Heart left ventricle (tissue), 13 donors: ENCODE data around the gene LRRC26.

Experiments used
- POLR2A ChIP-seq, 2 donors: fragments of 450-650 bp; IDR thresholded peaks; one replicate each; pipeline ENCODE4 v1.6.1; 2017; ENCODE audit warnings: antibody characterized with exemption in 2 of 2, mild to moderate bottlenecking in 2 of 2, moderate library complexity in 2 of 2
- TF ChIP-seq, protein P1 (sequence below), 12 donors: fragments of 200-600 bp; sonication (generic) in 4 of 12; IDR thresholded peaks; one replicate each; pipeline versions ENCODE4 v1.5.0 to v1.8.0; 2018 to 2022; ENCODE audit warnings: antibody characterized with exemption in 12 of 12, mild to moderate bottlenecking in 5 of 12
- donor health status: ischemic (EF 13 %, LVEDD 7.1; RV severe dilation, severe dysfunction).
- donor health status: DM: no; HTN: yes; CAD: no.
- donor health status: DM: no; HTN: no; CAD: no.
- donor health status: ischemic (EF 25% LVEDD 6.9; RV normal size, moderate dysfunction).
- donor health status: ischemic (EF 25% LVEDD 5.7; RV mildly dilated, moderate dysfunction).
- donor health status: ischemic (EF 35%, LVEDD 5.7; RV mildly dilated, moderate dysfunction).
- donor health status: nonischemic (EF 11% LVEDD 7.7; RV severe dilation, severe dysfunction).
- donor health status: DM: yes; HTN: yes; CAD: no.
- donor health status: PGD.
- donor health status: ischemic (EF 29% LVEDD 5.4; RV normal size, mild dysfunction).
- donor health status: nonischemic (EF 23%, LVEDD 6.1; RV moderate dilation, normal function).

DNA sequence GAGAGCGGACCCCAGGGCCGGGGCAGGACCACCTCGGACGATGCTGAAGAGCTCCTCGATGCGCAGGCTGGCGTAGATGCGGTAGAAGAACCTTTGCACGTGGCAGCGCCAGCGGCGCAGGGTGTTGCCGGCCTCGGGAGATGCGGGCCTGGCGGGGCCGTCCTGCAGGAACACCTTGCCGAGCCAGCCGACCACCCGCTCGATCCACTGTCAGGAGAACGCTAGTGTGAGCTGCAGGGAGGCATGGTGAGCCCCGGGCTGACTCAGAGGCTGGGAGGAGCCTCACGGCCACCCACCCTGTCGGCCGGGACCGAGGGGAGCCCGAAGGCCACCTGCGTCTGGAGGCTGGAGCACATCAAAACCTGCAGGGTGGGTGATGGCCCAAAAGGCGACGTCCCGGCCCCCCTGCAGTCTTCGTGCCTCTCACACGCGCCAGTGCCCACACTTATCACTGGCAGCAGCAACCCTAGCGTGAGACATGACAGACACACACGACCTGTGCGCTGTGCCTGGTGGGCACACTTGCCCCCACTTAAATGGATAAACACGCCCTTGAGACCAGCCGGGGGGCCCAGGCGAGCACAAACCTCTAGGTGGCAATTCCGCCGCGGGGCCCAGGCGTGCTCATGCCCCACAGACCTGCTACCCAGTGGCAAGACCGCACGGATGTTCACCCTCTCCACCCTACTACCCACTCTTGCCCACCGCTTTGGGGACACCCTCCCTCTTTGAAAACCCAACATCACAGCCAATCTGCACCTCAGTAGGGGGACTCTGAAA is 15.2 kb upstream of the LRRC26 start:
- TF ChIP-seq POLR2A (IDR thresholded peaks at IDR 0.05): no peak
- TF ChIP-seq, protein P1, sequence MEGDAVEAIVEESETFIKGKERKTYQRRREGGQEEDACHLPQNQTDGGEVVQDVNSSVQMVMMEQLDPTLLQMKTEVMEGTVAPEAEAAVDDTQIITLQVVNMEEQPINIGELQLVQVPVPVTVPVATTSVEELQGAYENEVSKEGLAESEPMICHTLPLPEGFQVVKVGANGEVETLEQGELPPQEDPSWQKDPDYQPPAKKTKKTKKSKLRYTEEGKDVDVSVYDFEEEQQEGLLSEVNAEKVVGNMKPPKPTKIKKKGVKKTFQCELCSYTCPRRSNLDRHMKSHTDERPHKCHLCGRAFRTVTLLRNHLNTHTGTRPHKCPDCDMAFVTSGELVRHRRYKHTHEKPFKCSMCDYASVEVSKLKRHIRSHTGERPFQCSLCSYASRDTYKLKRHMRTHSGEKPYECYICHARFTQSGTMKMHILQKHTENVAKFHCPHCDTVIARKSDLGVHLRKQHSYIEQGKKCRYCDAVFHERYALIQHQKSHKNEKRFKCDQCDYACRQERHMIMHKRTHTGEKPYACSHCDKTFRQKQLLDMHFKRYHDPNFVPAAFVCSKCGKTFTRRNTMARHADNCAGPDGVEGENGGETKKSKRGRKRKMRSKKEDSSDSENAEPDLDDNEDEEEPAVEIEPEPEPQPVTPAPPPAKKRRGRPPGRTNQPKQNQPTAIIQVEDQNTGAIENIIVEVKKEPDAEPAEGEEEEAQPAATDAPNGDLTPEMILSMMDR (IDR thresholded peaks at IDR 0.05): no peak
